SU-DHL-6 (cell line): ENCODE measurements around the gene CAGE1.

ENCODE experiments used
- H2AFZ ChIP-seq: fragments of 200-600 bp; sonication (generic); 2 replicates; pipeline ENCODE4 v1.6.1; 2014; ENCODE audit warnings: low read depth, mild to moderate bottlenecking, moderate library complexity, mixed read lengths, antibody characterized with exemption, low read length; ENCODE audit not compliant: severe bottlenecking
- H3F3A ChIP-seq: fragments of 200-600 bp; shearing (Covaris generic); 2 replicates; pipeline ENCODE4 v1.6.0; 2016; ENCODE audit warnings: antibody characterized with exemption, mild to moderate bottlenecking; ENCODE audit not compliant: insufficient read depth
- H3K27ac ChIP-seq: fragments of 200-600 bp; sonication (generic); 2 replicates; pipeline ENCODE4 v1.5.1; 2016; ENCODE audit warnings: low read depth, mild to moderate bottlenecking, low read length, moderate library complexity, mixed read lengths
- H3K27me3 ChIP-seq: fragments of 200-600 bp; sonication (generic), shearing (Covaris generic); 2 replicates; pipeline ENCODE4 v1.6.0; 2014; ENCODE audit warnings: mild to moderate bottlenecking, low read length
- H3K36me3 ChIP-seq: fragments of 200-600 bp; sonication (generic); 2 replicates; pipeline ENCODE4 v1.6.1; 2014; ENCODE audit warnings: mild to moderate bottlenecking, low read length, mixed read lengths
- H3K4me2 ChIP-seq: fragments of 300-600, 200-600 bp; shearing (Covaris generic), sonication (generic); 2 replicates; pipeline ENCODE4 v1.6.0; 2014; ENCODE audit warnings: low read length, low read depth, mild to moderate bottlenecking; ENCODE audit not compliant: poor library complexity, severe bottlenecking
- H3K4me3 ChIP-seq: fragments of 200-600 bp; sonication (generic); 2 replicates; pipeline ENCODE4 v1.5.1; 2014; ENCODE audit warnings: antibody characterized with exemption, low read length, mild to moderate bottlenecking, mixed read lengths; ENCODE audit not compliant: insufficient read depth, poor library complexity, severe bottlenecking
- H3K79me2 ChIP-seq: fragments of 200-600 bp; sonication (generic); 2 replicates; pipeline ENCODE4 v1.6.1; 2014; ENCODE audit warnings: mild to moderate bottlenecking, low read length, moderate library complexity; ENCODE audit not compliant: insufficient read depth
- H3K9ac ChIP-seq: fragments of 200-600 bp; sonication (generic); 2 replicates; pipeline ENCODE4 v1.7.0; 2014; ENCODE audit warnings: mild to moderate bottlenecking, low read length
- H3K9me2 ChIP-seq: fragments of 200-600 bp; sonication (generic); replicated peaks from 2 replicates; pipeline ENCODE4 v1.6.1; 2014; ENCODE audit warnings: low read length; ENCODE audit not compliant: insufficient read depth
- H3K9me3 ChIP-seq: fragments of 200-600 bp; sonication (generic); 2 replicates; pipeline ENCODE4 v1.6.1; 2014; ENCODE audit warnings: low read length, mixed read lengths; ENCODE audit not compliant: insufficient read depth
- H4K20me1 ChIP-seq: fragments of 200-600 bp; sonication (generic); 2 replicates; pipeline ENCODE4 v1.6.1; 2014; ENCODE audit warnings: low read depth, mild to moderate bottlenecking, antibody characterized with exemption, low read length, moderate library complexity, mixed read lengths
- CTCF ChIP-seq: fragments of 200-600 bp; sonication (generic); IDR thresholded peaks from one replicate; pipeline ENCODE4 v1.5.1; 2017; ENCODE audit warnings: antibody characterized with exemption, mild to moderate bottlenecking, low read length, moderate library complexity; ENCODE audit not compliant: insufficient read depth, poor library complexity, severe bottlenecking
- EZH2phosphoT487 ChIP-seq: fragments of 200-600 bp; sonication (generic), shearing (Covaris generic); conservative IDR thresholded peaks from 2 replicates; pipeline ENCODE4 v1.6.1; 2018; ENCODE audit warnings: mild to moderate bottlenecking, antibody characterized with exemption, low read length, moderate library complexity, mixed read lengths

Gene CAGE1

GRCh38 chr6:7431674-7432390, 42.3 kb upstream of the CAGE1 start:
- Histone ChIP-seq H3K9me3 (no peaks in the 10 kb centered on the region), H3K9ac (no peak overlapping the region), H3K36me3 (no peaks in the 10 kb centered on the region), H3K4me2 (no peak overlapping the region), H3K79me2 (no peaks in the 10 kb centered on the region), H3K4me3 (no peak overlapping the region), H4K20me1 (no peaks in the 10 kb centered on the region), H2AFZ (no peak overlapping the region), H3F3A (no peaks in the 10 kb centered on the region), H3K27ac (no peak overlapping the region), H3K9me2 (no peaks in the 10 kb centered on the region), H3K27me3 (no peaks in the 10 kb centered on the region)
- no peak for TF ChIP-seq CTCF
- TF ChIP-seq EZH2phosphoT487, result no peak

- H3K79me2 ChIP-seq, result no peaks in the 10 kb centered on the region
- no peak overlapping the region for H2AFZ ChIP-seq
- no peak overlapping the region for H3K27ac ChIP-seq
- H4K20me1 ChIP-seq, result no peaks in the 10 kb centered on the region
- no peak overlapping the region for H3K4me2 ChIP-seq
- no peaks in the 10 kb centered on the region for H3K27me3 ChIP-seq
- H3F3A ChIP-seq, result no peaks in the 10 kb centered on the region
- TF ChIP-seq EZH2phosphoT487, result no peak
- TF ChIP-seq CTCF, result no peak
- no peaks in the 10 kb centered on the region for H3K36me3 ChIP-seq
- no peak overlapping the region for H3K4me3 ChIP-seq
- H3K9me2 ChIP-seq, result no peaks in the 10 kb centered on the region
- no peak overlapping the region for H3K9ac ChIP-seq
- no peaks in the 10 kb centered on the region for H3K9me3 ChIP-seq
These were observed 41.8 kb upstream of the CAGE1 start for GRCh38 chr6:7431313-7431673.

- Histone ChIP-seq H3K9me2 (no peaks in the 10 kb centered on the region), H3K4me2 (no peak overlapping the region), H2AFZ (no peak overlapping the region), H3K27me3 (no peaks in the 10 kb centered on the region), H3K9me3 (no peaks in the 10 kb centered on the region), H3K27ac (no peak overlapping the region), H3K4me3 (no peak overlapping the region), H3K36me3 (no peaks in the 10 kb centered on the region), H3K79me2 (no peaks in the 10 kb centered on the region), H3K9ac (no peak overlapping the region), H4K20me1 (no peaks in the 10 kb centered on the region), H3F3A (no peaks in the 10 kb centered on the region)
- TF ChIP-seq EZH2phosphoT487, result no peak
- TF ChIP-seq CTCF, result no peak
These were observed 37.1 kb upstream of the CAGE1 start for GRCh38 chr6:7426447-7427169.
